ENCODE results near the gene ANKRD44.

The ANKRD44 gene

GRCh38 chr2:197237291-197238042 is 73.1 kb downstream of the ANKRD44 start:
- no peak for TF ChIP-seq CTCF (IDR thresholded peaks at IDR 0.05; ENCODE audit: low read depth, low read length)
- H3K4me3 ChIP-seq (ENCODE audit: low read depth, low read length): no peak overlapping the region

- no peak overlapping the region for H3K4me3 ChIP-seq (ENCODE audit: low read depth, low read length)
- TF ChIP-seq CTCF (IDR thresholded peaks at IDR 0.05; ENCODE audit: low read depth, low read length): no peak
Observed at GRCh38 chr2:197236816-197237215, 73.8 kb downstream of the ANKRD44 start.

- no peak for TF ChIP-seq CTCF (IDR thresholded peaks at IDR 0.05; ENCODE audit: low read depth, low read length)
- H3K4me3 ChIP-seq (ENCODE audit: low read depth, low read length): no peak overlapping the region
Observed at GRCh38 chr2:197236159-197236558, 74.4 kb downstream of the ANKRD44 start.

GRCh38 chr2:197235711-197236110 is 74.9 kb downstream of the ANKRD44 start:
- TF ChIP-seq CTCF (IDR thresholded peaks at IDR 0.05; ENCODE audit: low read depth, low read length): no peak
- no peak overlapping the region for H3K4me3 ChIP-seq (ENCODE audit: low read depth, low read length)

- H3K4me3 ChIP-seq (ENCODE audit: low read depth, low read length): no peak overlapping the region
- no peak for TF ChIP-seq CTCF (IDR thresholded peaks at IDR 0.05; ENCODE audit: low read depth, low read length)
Observed at GRCh38 chr2:197234671-197235191, 75.8 kb downstream of the ANKRD44 start.

- no peak for TF ChIP-seq CTCF (IDR thresholded peaks at IDR 0.05; ENCODE audit: low read depth, low read length)
- H3K4me3 ChIP-seq (ENCODE audit: low read depth, low read length): no peak overlapping the region
Observed at GRCh38 chr2:197233473-197233872, 77.1 kb downstream of the ANKRD44 start.

GRCh38 chr2:197232010-197232409 is 78.6 kb downstream of the ANKRD44 start:
- no peak for TF ChIP-seq CTCF (IDR thresholded peaks at IDR 0.05; ENCODE audit: low read depth, low read length)
- no peak overlapping the region for H3K4me3 ChIP-seq (ENCODE audit: low read depth, low read length)
